AG10803 (cell line): ENCODE measurements around the gene YAP1.

Experiments
- DNase-seq: peaks from one replicate; pipeline ENCODE4 v3.0.0; 2010; ENCODE audit warnings: low read depth
- H3K4me3 ChIP-seq: 2 replicates; pipeline ENCODE4 v1.5.1; 2011; ENCODE audit warnings: mild to moderate bottlenecking, low read length, control low read depth
- TF ChIP-seq, protein P1 (sequence below): conservative IDR thresholded peaks from 2 replicates; pipeline ENCODE4 v1.5.1; 2011; ENCODE audit warnings: mild to moderate bottlenecking, low read length, control low read depth, inconsistent platforms

Gene YAP1

DNA sequence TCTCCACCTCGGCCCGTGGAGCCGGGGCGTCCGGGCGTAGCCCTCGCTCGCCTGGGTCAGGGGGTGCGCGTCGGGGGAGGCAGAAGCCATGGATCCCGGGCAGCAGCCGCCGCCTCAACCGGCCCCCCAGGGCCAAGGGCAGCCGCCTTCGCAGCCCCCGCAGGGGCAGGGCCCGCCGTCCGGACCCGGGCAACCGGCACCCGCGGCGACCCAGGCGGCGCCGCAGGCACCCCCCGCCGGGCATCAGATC is 439 bp downstream of the YAP1 start:
- no peak for DNase-seq
- H3K4me3 ChIP-seq, result peak overlapping the region; percentile 91
- TF ChIP-seq, protein P1, sequence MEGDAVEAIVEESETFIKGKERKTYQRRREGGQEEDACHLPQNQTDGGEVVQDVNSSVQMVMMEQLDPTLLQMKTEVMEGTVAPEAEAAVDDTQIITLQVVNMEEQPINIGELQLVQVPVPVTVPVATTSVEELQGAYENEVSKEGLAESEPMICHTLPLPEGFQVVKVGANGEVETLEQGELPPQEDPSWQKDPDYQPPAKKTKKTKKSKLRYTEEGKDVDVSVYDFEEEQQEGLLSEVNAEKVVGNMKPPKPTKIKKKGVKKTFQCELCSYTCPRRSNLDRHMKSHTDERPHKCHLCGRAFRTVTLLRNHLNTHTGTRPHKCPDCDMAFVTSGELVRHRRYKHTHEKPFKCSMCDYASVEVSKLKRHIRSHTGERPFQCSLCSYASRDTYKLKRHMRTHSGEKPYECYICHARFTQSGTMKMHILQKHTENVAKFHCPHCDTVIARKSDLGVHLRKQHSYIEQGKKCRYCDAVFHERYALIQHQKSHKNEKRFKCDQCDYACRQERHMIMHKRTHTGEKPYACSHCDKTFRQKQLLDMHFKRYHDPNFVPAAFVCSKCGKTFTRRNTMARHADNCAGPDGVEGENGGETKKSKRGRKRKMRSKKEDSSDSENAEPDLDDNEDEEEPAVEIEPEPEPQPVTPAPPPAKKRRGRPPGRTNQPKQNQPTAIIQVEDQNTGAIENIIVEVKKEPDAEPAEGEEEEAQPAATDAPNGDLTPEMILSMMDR, result no peak

DNA sequence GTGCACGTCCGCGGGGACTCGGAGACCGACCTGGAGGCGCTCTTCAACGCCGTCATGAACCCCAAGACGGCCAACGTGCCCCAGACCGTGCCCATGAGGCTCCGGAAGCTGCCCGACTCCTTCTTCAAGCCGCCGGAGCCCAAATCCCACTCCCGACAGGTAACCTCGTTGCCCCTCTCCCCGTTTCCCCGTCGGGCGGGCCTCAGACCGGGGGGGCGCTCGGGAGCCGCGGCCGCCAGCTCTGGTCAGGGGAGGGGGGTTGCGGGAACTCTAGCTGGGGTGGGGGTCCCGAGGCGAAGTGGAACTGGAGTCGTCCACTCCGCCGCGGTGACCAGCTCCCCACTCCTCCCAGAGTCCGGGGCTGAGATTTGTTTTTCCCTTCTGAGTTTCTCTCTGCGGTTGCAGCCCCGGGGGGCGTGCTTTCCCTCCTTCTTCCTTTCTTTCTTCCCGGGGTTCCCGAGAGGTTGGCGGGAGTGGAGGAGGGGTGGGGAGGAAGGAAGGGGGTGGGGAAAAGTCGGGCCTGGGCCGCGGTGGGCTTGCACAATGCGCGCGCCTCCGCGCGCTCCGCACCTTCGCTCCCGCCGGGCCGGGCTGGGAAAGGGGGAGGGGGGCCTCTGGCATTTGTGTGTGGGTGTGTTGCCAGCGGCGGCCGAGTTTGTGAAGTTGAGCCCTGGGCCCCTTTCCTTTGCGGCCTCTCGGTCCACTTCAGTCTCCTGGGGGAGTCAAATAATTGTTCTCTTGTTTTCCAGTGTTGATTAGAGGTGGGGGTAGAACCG is 952 bp downstream of the YAP1 start:
- peak; percentile 80 for DNase-seq
- H3K4me3 ChIP-seq, result peak overlapping the region; percentile 91
- TF ChIP-seq, protein P1, result no peak

DNA sequence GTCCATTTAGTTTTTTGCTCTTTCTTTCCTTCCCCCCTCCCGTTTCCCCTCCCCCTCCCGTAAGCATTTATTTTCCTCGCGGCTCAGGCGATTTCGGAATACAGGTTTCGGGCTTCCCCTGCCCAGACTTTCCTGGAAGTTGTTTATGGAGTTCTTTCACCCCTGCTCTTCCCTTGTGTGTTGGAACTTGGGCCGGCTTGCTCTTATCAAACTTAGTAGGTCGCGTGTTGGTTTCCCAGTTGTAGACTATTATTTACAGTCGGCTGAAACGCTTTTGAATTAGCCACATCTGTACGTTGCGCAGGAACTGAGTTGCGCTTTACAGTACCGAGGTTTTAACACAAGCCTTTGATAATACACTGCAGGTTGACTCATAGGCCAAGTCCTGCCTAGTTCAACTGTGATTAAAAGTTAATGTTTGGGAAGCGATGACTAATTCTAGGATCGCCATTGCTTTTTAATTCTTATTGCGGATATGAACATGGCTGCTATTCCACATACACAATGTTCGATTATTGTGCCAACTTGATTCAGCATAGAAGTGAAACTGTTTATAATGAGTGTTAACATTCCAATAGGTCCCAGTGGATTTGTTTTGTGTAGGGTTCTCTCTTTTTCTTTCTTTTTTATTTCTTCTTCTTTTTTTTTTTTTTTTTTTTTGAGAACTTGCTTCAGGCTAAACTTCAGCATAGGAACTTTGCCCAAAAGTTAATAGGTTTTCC is 1.7 kb downstream of the YAP1 start:
- H3K4me3 ChIP-seq, result peak overlapping the region; percentile 91
- TF ChIP-seq, protein P1, result no peak
- peak; percentile 83 for DNase-seq

DNA sequence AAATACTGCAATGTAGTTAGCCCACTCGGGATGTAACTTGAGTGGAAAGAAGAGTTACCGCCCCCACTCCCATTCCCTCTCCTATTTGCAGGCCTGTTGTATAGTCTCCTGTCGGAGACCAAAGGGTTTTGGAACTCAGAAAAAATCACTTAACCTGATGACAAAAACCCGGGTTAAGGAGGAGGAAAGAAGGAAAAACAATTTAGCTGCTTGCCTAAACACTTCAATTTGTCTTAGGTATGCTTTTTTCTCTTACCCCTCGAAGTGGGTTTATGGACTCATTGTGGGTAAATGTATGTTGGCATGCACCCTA is 2.2 kb downstream of the YAP1 start:
- peak overlapping the region; percentile 91 for H3K4me3 ChIP-seq
- peak; percentile 28 for DNase-seq
- TF ChIP-seq, protein P1, result no peak

DNA sequence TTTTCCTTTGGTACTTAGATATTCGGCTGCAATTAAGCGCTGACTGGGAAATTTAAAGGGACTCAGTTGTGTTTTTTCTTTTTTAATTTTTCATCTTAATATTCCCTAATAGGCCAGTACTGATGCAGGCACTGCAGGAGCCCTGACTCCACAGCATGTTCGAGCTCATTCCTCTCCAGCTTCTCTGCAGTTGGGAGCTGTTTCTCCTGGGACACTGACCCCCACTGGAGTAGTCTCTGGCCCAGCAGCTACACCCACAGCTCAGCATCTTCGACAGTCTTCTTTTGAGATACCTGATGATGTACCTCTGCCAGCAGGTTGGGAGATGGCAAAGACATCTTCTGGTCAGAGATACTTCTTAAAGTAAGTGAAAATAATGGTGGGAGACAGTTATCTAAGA is 3.8 kb downstream of the YAP1 start:
- DNase-seq, result no peak
- TF ChIP-seq, protein P1, result no peak
- H3K4me3 ChIP-seq, result peak overlapping the region; percentile 23

GRCh38 chr11:102115557-102115956 is 5.3 kb downstream of the YAP1 start:
- peak; percentile 34 for DNase-seq
- TF ChIP-seq, protein P1, result no peak
- H3K4me3 ChIP-seq, result no peak overlapping the region

DNA sequence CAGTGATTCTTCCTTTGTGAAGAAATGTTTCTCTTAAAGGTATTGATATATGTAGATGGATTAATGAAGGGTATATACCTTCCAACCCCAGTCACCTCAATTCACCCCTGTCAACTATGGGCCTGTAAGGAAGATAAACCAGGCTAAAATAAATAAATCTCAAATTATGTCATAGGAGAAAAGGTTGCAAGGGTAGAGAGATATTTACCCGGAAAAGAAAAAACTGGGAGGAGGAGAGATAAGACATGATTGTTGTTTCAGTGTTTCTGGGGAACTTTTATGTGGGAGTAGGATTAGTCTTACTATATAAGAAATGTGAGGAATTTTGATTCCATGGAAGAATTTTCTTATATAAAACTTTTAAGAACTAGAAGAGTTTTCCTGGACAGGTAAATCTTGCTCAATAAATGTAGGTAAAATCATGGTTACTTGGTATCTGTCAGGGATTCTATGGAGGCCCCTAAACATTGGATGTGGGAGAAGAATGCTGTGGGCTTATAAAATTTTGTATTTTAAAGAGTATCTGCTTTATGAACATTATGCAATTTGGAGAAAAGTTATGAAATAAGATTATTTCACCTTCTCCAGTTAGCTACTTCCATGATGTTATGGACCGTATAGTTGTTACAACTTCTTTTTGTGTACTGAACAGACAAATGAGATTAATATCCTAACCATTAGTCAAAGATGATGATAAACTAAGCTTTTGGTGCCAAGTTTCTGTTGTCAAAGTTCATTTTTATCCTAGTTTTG is 6.4 kb downstream of the YAP1 start:
- no peak for DNase-seq
- TF ChIP-seq, protein P1, result no peak
- no peak overlapping the region for H3K4me3 ChIP-seq
